DOHH2 (cell line): ENCODE measurements around the gene FGB.
"Not testable (repeated sequence)": the region's sequence is repeated elsewhere in the genome, so short reads cannot be mapped to it uniquely, and the experiment has no call there.

Experiments
- H3F3A ChIP-seq: fragments of 200-600 bp; sonication (generic), shearing (Covaris generic); 2 replicates; pipeline ENCODE4 v1.6.0; 2016; ENCODE audit warnings: antibody characterized with exemption, mild to moderate bottlenecking; ENCODE audit not compliant: control insufficient read depth, insufficient read depth
- H3K27ac ChIP-seq: fragments of 200-600 bp; sonication (generic); 2 replicates; pipeline ENCODE4 v1.5.1; 2014; ENCODE audit warnings: low read depth, mild to moderate bottlenecking, low read length, moderate library complexity
- H3K27me3 ChIP-seq: fragments of 200-600 bp; sonication (generic); 2 replicates; pipeline ENCODE4 v1.6.1; 2014; ENCODE audit warnings: mild to moderate bottlenecking, low read length, mixed read lengths; ENCODE audit not compliant: control insufficient read depth
- H3K36me3 ChIP-seq: fragments of 200-600 bp; sonication (generic); 2 replicates; pipeline ENCODE4 v1.6.1; 2014; ENCODE audit warnings: mild to moderate bottlenecking, low read length, moderate library complexity, mixed read lengths; ENCODE audit not compliant: control insufficient read depth
- H3K4me1 ChIP-seq: fragments of 200-600 bp; sonication (generic); 2 replicates; pipeline ENCODE4 v1.6.1; 2014; ENCODE audit warnings: mild to moderate bottlenecking, low read length, mixed read lengths; ENCODE audit not compliant: control insufficient read depth
- H3K4me2 ChIP-seq: fragments of 200-600 bp; sonication (generic); 2 replicates; pipeline ENCODE4 v1.6.0; 2014; ENCODE audit warnings: mild to moderate bottlenecking, low read length, moderate library complexity
- H3K4me3 ChIP-seq: fragments of 200-600 bp; sonication (generic); 2 replicates; pipeline ENCODE4 v1.5.1; 2014; ENCODE audit warnings: mild to moderate bottlenecking, low read length, mixed read lengths
- H3K79me2 ChIP-seq: fragments of 200-600 bp; sonication (generic); 2 replicates; pipeline ENCODE4 v1.6.1; 2014; ENCODE audit warnings: mild to moderate bottlenecking, low read length, mixed read lengths; ENCODE audit not compliant: control insufficient read depth
- H3K9me2 ChIP-seq: fragments of 200-600 bp; sonication (generic); replicated peaks from 2 replicates; pipeline ENCODE4 v1.6.1; 2014; ENCODE audit warnings: mild to moderate bottlenecking, low read length, mixed read lengths; ENCODE audit not compliant: control insufficient read depth
- H3K9me3 ChIP-seq: fragments of 200-600 bp; sonication (generic); 2 replicates; pipeline ENCODE4 v1.6.1; 2014; ENCODE audit warnings: antibody characterized with exemption, low read length, mixed read lengths; ENCODE audit not compliant: control insufficient read depth, insufficient read depth
- H4K20me1 ChIP-seq: fragments of 200-600 bp; sonication (generic); 2 replicates; pipeline ENCODE4 v1.6.0; 2014; ENCODE audit warnings: low read depth, mild to moderate bottlenecking, antibody characterized with exemption, low read length, moderate library complexity; ENCODE audit not compliant: control insufficient read depth, insufficient read depth
- CTCF ChIP-seq: fragments of 200-600 bp; sonication (generic); IDR thresholded peaks from one replicate; pipeline ENCODE4 v1.5.1; 2014; ENCODE audit warnings: antibody characterized with exemption, mild to moderate bottlenecking, low read depth, low read length; ENCODE audit not compliant: poor library complexity, severe bottlenecking
- EZH2phosphoT487 ChIP-seq: fragments of 200-600 bp; sonication (generic); IDR thresholded peaks from 2 replicates; pipeline ENCODE4 v1.6.1; 2017; ENCODE audit warnings: borderline replicate concordance, mild to moderate bottlenecking, antibody characterized with exemption, low read length, moderate library complexity, mixed read lengths

The FGB gene

GRCh38 chr4:154593868-154594267 lies 31.1 kb downstream of the FGB start:
- H3K36me3 ChIP-seq, result no peaks in the 10 kb centered on the region
- no peaks in the 10 kb centered on the region for H3K9me2 ChIP-seq
- no peak overlapping the region for H3K4me3 ChIP-seq
- no peaks in the 10 kb centered on the region for H3K27me3 ChIP-seq
- no peaks in the 10 kb centered on the region for H3K9me3 ChIP-seq
- no peaks in the 10 kb centered on the region for H3F3A ChIP-seq
- H3K27ac ChIP-seq, result no peak overlapping the region
- TF ChIP-seq CTCF (no peak), EZH2phosphoT487 (no peak)
- H3K4me1 ChIP-seq, result no peaks in the 10 kb centered on the region
- no peak overlapping the region for H3K4me2 ChIP-seq
- H3K79me2 ChIP-seq, result no peaks in the 10 kb centered on the region
- no peaks in the 10 kb centered on the region for H4K20me1 ChIP-seq

GRCh38 chr4:154594343-154594742 lies 31.5 kb downstream of the FGB start:
- not testable (repeated sequence) for H3K27ac ChIP-seq, H3K36me3 ChIP-seq, H3K27me3 ChIP-seq, H3K4me2 ChIP-seq, H3K4me1 ChIP-seq, H3F3A ChIP-seq, H3K9me3 ChIP-seq, H3K4me3 ChIP-seq, H4K20me1 ChIP-seq, H3K9me2 ChIP-seq, H3K79me2 ChIP-seq

- no peaks in the 10 kb centered on the region for H3F3A ChIP-seq
- H3K9me3 ChIP-seq, result no peaks in the 10 kb centered on the region
- no peak overlapping the region for H3K4me2 ChIP-seq
- H3K4me3 ChIP-seq, result no peak overlapping the region
- H3K4me1 ChIP-seq, result no peaks in the 10 kb centered on the region
- H3K9me2 ChIP-seq, result no peaks in the 10 kb centered on the region
- no peak for TF ChIP-seq CTCF
- TF ChIP-seq EZH2phosphoT487, result no peak
- H3K27me3 ChIP-seq, result no peaks in the 10 kb centered on the region
- no peaks in the 10 kb centered on the region for H3K36me3 ChIP-seq
- no peak overlapping the region for H3K27ac ChIP-seq
- no peaks in the 10 kb centered on the region for H4K20me1 ChIP-seq
- no peaks in the 10 kb centered on the region for H3K79me2 ChIP-seq
Observed at GRCh38 chr4:154595807-154596206, 33.0 kb downstream of the FGB start.

GRCh38 chr4:154597281-154597680 lies 34.5 kb downstream of the FGB start:
- not testable (repeated sequence) for H3K79me2 ChIP-seq, H3K9me2 ChIP-seq, H3K27ac ChIP-seq, H3K4me2 ChIP-seq, H4K20me1 ChIP-seq, H3K36me3 ChIP-seq, H3K4me3 ChIP-seq, H3K4me1 ChIP-seq, H3K27me3 ChIP-seq, H3K9me3 ChIP-seq, H3F3A ChIP-seq
